Panc1 (cell line): ENCODE measurements around the gene ATE1.

Experiments used
- POLR2AphosphoS5 ChIP-seq: IDR thresholded peaks from 2 replicates; pipeline ENCODE4 v1.6.1; 2012; ENCODE audit warnings: mild to moderate bottlenecking, low read depth, low read length, moderate library complexity
- TF ChIP-seq, protein P1 (sequence below), 2 experiments: IDR thresholded peaks; 2 replicates each; pipeline ENCODE4 v1.6.1; 2011 to 2012; ENCODE audit warnings: low read depth in 2 of 2, control low read depth in 1 of 2, low read length in 1 of 2, mild to moderate bottlenecking in 1 of 2, moderate library complexity in 1 of 2; ENCODE audit not compliant: insufficient read depth in 1 of 2

DNA sequence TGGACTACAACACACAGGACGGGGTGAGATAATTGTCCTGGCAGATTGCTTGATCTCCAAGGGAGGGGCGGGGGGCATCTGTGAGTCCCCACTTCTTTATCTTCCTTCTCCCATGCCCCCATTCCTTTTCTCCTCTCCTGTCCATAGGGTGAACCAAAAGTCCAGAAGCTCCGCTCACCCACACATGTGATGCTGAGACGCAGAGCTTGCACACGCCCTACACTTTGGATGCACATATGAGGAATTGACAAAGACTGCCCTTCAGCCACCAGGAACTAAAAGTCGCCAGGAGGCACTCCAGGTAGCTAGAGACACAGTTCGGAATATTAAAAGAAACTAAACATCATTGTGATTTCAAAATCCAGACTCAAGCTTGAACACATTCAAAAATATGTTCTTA lies 216.9 kb downstream of the ATE1 start:
- TF ChIP-seq POLR2AphosphoS5 = no peak
- TF ChIP-seq, protein P1, sequence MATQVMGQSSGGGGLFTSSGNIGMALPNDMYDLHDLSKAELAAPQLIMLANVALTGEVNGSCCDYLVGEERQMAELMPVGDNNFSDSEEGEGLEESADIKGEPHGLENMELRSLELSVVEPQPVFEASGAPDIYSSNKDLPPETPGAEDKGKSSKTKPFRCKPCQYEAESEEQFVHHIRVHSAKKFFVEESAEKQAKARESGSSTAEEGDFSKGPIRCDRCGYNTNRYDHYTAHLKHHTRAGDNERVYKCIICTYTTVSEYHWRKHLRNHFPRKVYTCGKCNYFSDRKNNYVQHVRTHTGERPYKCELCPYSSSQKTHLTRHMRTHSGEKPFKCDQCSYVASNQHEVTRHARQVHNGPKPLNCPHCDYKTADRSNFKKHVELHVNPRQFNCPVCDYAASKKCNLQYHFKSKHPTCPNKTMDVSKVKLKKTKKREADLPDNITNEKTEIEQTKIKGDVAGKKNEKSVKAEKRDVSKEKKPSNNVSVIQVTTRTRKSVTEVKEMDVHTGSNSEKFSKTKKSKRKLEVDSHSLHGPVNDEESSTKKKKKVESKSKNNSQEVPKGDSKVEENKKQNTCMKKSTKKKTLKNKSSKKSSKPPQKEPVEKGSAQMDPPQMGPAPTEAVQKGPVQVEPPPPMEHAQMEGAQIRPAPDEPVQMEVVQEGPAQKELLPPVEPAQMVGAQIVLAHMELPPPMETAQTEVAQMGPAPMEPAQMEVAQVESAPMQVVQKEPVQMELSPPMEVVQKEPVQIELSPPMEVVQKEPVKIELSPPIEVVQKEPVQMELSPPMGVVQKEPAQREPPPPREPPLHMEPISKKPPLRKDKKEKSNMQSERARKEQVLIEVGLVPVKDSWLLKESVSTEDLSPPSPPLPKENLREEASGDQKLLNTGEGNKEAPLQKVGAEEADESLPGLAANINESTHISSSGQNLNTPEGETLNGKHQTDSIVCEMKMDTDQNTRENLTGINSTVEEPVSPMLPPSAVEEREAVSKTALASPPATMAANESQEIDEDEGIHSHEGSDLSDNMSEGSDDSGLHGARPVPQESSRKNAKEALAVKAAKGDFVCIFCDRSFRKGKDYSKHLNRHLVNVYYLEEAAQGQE (IDR thresholded peaks at IDR 0.05; ENCODE audit: insufficient read depth in 1 of 2, low read depth in 2 of 2, low read length in 1 of 2) = no peak
